ENCODE measurements around the gene GYG2.
"Not testable (repeated sequence)": the region's sequence is repeated elsewhere in the genome, so short reads cannot be mapped to it uniquely, and the experiment has no call there.

GYG2 gene

GRCh38 chrX:2828344-2828958 is at the start of gene GYG2:
Gene GYG2, plus strand, starts transcription at chrX:2828930. Its CDS starts 1,259 bp downstream, at chrX:2830189.
- DNase-seq: no peak

GRCh38 chrX:2780472-2781225 is 48.1 kb upstream of the GYG2 start:
- DNase-seq: not testable (repeated sequence)

GRCh38 chrX:2781226-2781571 is 47.5 kb upstream of the GYG2 start:
- DNase-seq: no peak

GRCh38 chrX:2781698-2782097 is 47.0 kb upstream of the GYG2 start:
- DNase-seq: no peak

- DNase-seq: no peak
Observed at GRCh38 chrX:2782171-2782570, 46.6 kb upstream of the GYG2 start.

GRCh38 chrX:2782778-2783177 is 46.0 kb upstream of the GYG2 start:
- no peak for DNase-seq

- no peak for DNase-seq
Observed at GRCh38 chrX:2784026-2784425, 44.7 kb upstream of the GYG2 start.

- DNase-seq: no peak
Observed at GRCh38 chrX:2785538-2785937, 43.2 kb upstream of the GYG2 start.

GRCh38 chrX:2788980-2789379 is 39.8 kb upstream of the GYG2 start:
- no peak for DNase-seq

GRCh38 chrX:2789569-2789968 is 39.2 kb upstream of the GYG2 start:
- DNase-seq: no peak

GRCh38 chrX:2793752-2794151 is 35.0 kb upstream of the GYG2 start:
- no peak for DNase-seq

- DNase-seq: no peak
Observed at GRCh38 chrX:2794336-2794735, 34.4 kb upstream of the GYG2 start.

GRCh38 chrX:2796808-2797207 is 31.9 kb upstream of the GYG2 start:
- peak; percentile 22 to 40 (median 27) for DNase-seq

GRCh38 chrX:2799369-2799768 is 29.4 kb upstream of the GYG2 start:
- no peak for DNase-seq

- not testable (repeated sequence) for DNase-seq
Observed at GRCh38 chrX:2799980-2800379, 28.8 kb upstream of the GYG2 start.

- no peak for DNase-seq
Observed at GRCh38 chrX:2801223-2801622, 27.5 kb upstream of the GYG2 start.

- DNase-seq: not testable (repeated sequence)
Observed at GRCh38 chrX:2802376-2803090, 26.2 kb upstream of the GYG2 start.

GRCh38 chrX:2803486-2803885 is 25.2 kb upstream of the GYG2 start:
- DNase-seq: not testable (repeated sequence)

- not testable (repeated sequence) for DNase-seq
Observed at GRCh38 chrX:2804106-2804843, 24.5 kb upstream of the GYG2 start.

GRCh38 chrX:2804858-2805257 is 23.9 kb upstream of the GYG2 start:
- DNase-seq: not testable (repeated sequence)

- DNase-seq: no peak
Observed at GRCh38 chrX:2811271-2811670, 17.5 kb upstream of the GYG2 start.

- peak; percentile 45 to 60 (median 59) for DNase-seq
Observed at GRCh38 chrX:2812161-2812907, 16.4 kb upstream of the GYG2 start.

GRCh38 chrX:2817036-2817435 is 11.7 kb upstream of the GYG2 start:
- DNase-seq: no peak
